Mesodermal cell (in vitro differentiated cells): Measurements from ENCODE around the gene HNF1B.
A peak's percentile ranks its signal among the peaks of the same experiment; 100 is the strongest.

ENCODE experiments used
- H3K27ac ChIP-seq: 2 replicates; pipeline ENCODE4 v1.7.0; 2013; ENCODE audit warnings: mild to moderate bottlenecking, low read depth, low read length, moderate library complexity; ENCODE audit not compliant: severe bottlenecking
- H3K36me3 ChIP-seq: 2 replicates; pipeline ENCODE4 v1.7.1; 2013; ENCODE audit warnings: mild to moderate bottlenecking, low read length, moderate library complexity; ENCODE audit not compliant: control insufficient read depth, insufficient read depth
- H3K4me1 ChIP-seq: one replicate; pipeline ENCODE4 v1.7.1; 2013; ENCODE audit warnings: mild to moderate bottlenecking, low read length; ENCODE audit not compliant: insufficient read depth, control insufficient read depth, poor library complexity, severe bottlenecking
- H3K4me3 ChIP-seq: 2 replicates; pipeline ENCODE4 v1.7.0; 2013; ENCODE audit warnings: low read length, control low read depth, mild to moderate bottlenecking; ENCODE audit not compliant: insufficient read depth, poor library complexity, severe bottlenecking; ENCODE audit errors: extremely low read depth
- H3K9me3 ChIP-seq: 2 replicates; pipeline ENCODE4 v1.7.1; 2013; ENCODE audit warnings: mild to moderate bottlenecking, low read length, moderate library complexity; ENCODE audit not compliant: control insufficient read depth
- WGBS, 2 experiments: methylation state at CpG; one replicate each; pipeline ENCODE4 v1.1.5; 2013; ENCODE audit warnings: missing lambda C conversion rate in 2 of 2; ENCODE audit not compliant: insufficient coverage in 2 of 2; 5-methylcytosine and 5-hydroxymethylcytosine counted together

Gene HNF1B

DNA sequence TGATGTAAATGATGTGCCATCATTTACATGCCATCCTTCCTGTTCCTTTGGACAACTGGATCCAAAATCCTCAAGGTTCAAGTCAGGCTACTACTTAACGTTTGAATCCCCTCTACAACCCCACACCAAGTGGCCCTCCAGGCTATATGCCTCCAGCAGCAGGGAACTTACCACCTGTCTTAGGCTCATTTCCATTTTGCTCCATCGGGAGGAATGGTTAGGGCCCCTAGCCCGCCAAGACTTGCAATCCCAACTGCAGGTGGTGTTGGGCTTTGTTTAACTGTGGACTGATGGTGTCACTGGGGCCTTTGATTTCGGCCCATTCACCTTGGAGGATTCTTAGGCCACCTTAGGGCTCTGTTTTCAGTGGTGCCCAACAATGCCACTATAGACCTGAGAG, 9.7 kb downstream of the HNF1B start:
- WGBS, 2 experiments, result 49 to 50% methylated on average over 2 to 3 of the region's 4 CpGs
- Histone ChIP-seq H3K4me3 (no peak overlapping the region), H3K36me3 (no peaks in the 10 kb centered on the region)

DNA sequence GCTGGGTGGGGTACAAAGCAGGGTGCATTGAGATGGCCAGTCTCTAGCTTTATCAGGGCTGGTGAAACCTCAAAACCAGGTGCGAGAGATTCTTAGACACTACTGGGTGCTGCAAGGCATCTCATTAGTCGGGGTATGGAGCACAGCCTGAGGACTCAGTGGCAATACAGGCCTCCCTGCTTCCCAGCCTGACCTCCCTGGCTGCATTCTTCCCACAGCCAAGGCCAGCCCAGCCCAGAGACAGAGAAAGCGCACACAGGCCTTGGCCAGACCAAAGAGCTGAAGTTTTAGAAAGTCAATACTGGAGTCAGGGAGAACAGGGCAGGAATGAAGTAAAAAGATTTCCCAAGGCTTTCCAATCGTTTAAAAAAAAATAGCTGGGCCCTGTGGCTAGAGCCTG, 12.5 kb downstream of the HNF1B start:
- H3K36me3 ChIP-seq, result no peaks in the 10 kb centered on the region
- H3K27ac ChIP-seq, result no peak overlapping the region
- no peaks in the 10 kb centered on the region for H3K9me3 ChIP-seq
- peaks cover 4% of the 10 kb centered on the region for H3K4me1 ChIP-seq
- H3K4me3 ChIP-seq, result no peak overlapping the region
- 95% methylated on average over 4 of the region's 4 CpGs for WGBS, 2 experiments

More for the DNA sequence above, 9.7 kb downstream of the HNF1B start:
- H3K4me1 ChIP-seq, result peaks cover 9% of the 10 kb centered on the region
- H3K27ac ChIP-seq, result no peak overlapping the region
- H3K9me3 ChIP-seq, result no peaks in the 10 kb centered on the region

GRCh38 chr17:37731056-37731455, 13.8 kb downstream of the HNF1B start:
- Histone ChIP-seq H3K36me3 (no peaks in the 10 kb centered on the region), H3K27ac (no peak overlapping the region), H3K4me3 (no peak overlapping the region), H3K9me3 (no peaks in the 10 kb centered on the region), H3K4me1 (peaks cover 4% of the 10 kb centered on the region)
- 87 to 91% methylated on average over 12 of the region's 12 CpGs for WGBS, 2 experiments

DNA sequence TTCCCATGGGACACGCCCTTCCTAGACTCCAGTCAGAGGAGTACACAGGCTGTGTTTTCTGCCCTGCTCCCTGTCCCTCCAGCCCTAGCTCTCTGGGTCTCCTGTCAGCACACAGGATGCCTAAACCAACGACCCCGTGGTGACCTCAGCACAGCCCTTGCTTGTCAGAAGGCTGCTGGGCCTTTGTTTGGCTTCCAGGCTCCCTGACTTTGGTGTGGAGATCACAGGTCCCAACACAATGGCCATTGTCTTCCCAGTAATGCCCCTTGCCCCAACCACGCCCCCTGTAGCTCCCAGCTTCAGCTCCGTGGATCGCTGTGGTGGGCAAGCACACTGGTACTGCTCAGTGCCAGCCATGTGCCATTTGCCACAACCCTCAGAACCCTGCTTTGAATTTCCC, 15.0 kb downstream of the HNF1B start:
- 49 to 51% methylated on average over 5 of the region's 6 CpGs for WGBS, 2 experiments
- peak overlapping the region; percentile 41 for H3K27ac ChIP-seq
- H3K36me3 ChIP-seq, result no peaks in the 10 kb centered on the region
- H3K9me3 ChIP-seq, result no peaks in the 10 kb centered on the region
- H3K4me3 ChIP-seq, result no peak overlapping the region
- H3K4me1 ChIP-seq, result peaks cover 4% of the 10 kb centered on the region

DNA sequence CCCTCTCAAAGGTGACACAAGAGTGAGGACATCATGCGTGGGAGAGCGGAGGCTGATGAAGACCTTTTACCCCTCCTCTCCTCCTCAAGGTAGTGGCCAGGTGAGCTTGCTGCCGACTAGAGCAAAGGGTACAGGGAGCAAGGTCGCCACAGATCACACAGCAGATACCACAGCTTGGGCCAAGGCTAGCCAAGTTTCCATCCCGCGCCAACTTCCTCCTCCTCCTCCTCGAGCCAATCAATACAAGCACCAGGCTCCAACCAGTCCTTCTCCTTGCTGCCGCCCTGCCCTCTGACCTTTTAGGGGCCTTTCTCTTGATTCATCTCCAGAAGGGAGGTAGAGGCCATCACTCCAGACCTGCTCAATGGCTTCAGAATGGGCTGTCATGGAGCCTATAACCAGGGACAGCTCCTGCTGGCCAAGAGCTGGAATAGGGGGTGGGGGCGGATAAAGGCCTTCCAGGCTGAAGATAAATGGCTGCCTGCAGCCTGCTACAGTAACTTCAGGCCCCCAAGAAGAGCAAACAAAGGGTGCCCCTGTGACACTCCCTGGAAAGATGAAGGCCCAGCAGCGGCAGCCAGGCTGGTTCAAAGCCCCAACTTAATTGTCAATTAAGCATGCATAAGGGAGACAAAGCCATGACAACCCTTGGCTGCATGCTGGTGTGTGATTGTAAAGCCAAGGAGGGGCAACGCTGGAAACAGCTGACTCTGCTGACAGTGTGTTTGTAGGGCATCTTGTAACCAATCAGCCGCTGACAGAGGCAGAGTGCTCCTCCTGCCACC, 17.8 kb downstream of the HNF1B start:
- Histone ChIP-seq H3K36me3 (no peaks in the 10 kb centered on the region), H3K4me1 (peaks cover 4% of the 10 kb centered on the region), H3K4me3 (no peak overlapping the region), H3K27ac (peak overlapping the region; percentile 23), H3K9me3 (no peaks in the 10 kb centered on the region)
- WGBS, 2 experiments, result 73 to 76% methylated on average over 6 to 12 of the region's 12 CpGs

GRCh38 chr17:37726248-37726647, 18.6 kb downstream of the HNF1B start:
- Histone ChIP-seq H3K4me3 (no peak overlapping the region), H3K27ac (no peak overlapping the region), H3K9me3 (no peaks in the 10 kb centered on the region), H3K36me3 (no peaks in the 10 kb centered on the region), H3K4me1 (peaks cover 4% of the 10 kb centered on the region)
- 76 to 90% methylated on average over 2 to 3 of the region's 3 CpGs for WGBS, 2 experiments

DNA sequence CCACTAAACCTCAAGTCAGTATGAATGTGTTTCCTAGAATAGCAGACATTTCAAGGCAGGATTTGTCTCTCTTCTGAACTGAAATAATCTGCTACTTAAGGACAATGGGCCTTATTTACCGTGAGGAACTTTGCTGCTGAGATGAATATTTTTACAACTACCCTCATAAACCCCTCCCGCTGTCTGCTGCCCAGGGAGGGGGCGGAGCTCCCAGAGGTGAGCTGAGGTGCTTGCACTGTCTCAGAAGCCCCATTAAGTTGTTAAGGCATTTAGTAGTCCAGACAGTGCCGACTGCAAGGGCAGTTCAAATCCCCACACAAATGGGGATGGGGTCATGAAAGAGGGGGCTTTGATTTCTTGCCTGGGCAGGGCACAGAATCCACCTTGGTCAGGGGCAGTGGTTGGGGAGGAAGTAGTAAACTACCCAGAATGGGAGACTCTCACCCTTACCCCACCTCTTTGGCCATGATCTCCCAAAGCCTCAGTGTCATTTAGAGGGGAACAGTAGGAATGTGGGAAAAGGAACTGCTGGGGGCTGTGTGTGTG, 19.2 kb downstream of the HNF1B start:
- H3K27ac ChIP-seq, result no peak overlapping the region
- H3K4me1 ChIP-seq, result peaks cover 4% of the 10 kb centered on the region
- no peak overlapping the region for H3K4me3 ChIP-seq
- 57 to 60% methylated on average over 1 of the region's 4 CpGs for WGBS, 2 experiments
- no peaks in the 10 kb centered on the region for H3K36me3 ChIP-seq
- no peaks in the 10 kb centered on the region for H3K9me3 ChIP-seq

- Histone ChIP-seq H3K27ac (no peak overlapping the region), H3K4me3 (no peak overlapping the region), H3K4me1 (peaks cover 4% of the 10 kb centered on the region), H3K9me3 (no peaks in the 10 kb centered on the region), H3K36me3 (no peaks in the 10 kb centered on the region)
- 74 to 82% methylated on average over 5 of the region's 5 CpGs for WGBS, 2 experiments
Observed at GRCh38 chr17:37725021-37725595, 19.8 kb downstream of the HNF1B start.

- no peak overlapping the region for H3K27ac ChIP-seq
- peaks cover 8% of the 10 kb centered on the region for H3K4me1 ChIP-seq
- H3K9me3 ChIP-seq, result no peaks in the 10 kb centered on the region
- H3K4me3 ChIP-seq, result no peak overlapping the region
- WGBS, 2 experiments, result 90% methylated on average over 2 of the region's 4 CpGs; no CpG with 5 or more reads in 1 of the 2 experiments
- H3K36me3 ChIP-seq, result no peaks in the 10 kb centered on the region
Observed at GRCh38 chr17:37720989-37721388, 23.9 kb downstream of the HNF1B start.

DNA sequence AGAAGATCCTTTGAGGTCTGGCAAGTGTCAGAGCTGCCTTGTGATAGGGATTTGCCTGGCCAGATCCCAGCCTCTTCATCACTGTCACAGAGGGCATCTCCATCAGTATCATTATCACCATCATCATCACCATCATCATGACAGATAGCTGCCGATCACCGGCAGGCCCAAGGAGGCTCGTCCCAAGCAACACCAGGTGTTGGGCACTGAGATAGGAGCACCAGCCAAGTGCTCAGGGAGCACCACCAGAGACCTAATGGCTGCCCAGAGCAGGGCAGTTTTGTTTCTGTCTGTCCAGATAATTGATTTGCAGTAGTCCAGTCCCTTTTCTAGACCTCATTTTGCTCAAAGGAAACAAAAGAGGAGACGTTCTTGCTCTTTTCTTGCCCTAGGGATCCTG, 25.0 kb downstream of the HNF1B start:
- Histone ChIP-seq H3K9me3 (no peaks in the 10 kb centered on the region), H3K4me3 (no peak overlapping the region), H3K4me1 (peaks cover 8% of the 10 kb centered on the region), H3K27ac (no peak overlapping the region), H3K36me3 (no peaks in the 10 kb centered on the region)
- 95 to 100% methylated on average over 3 to 4 of the region's 4 CpGs for WGBS, 2 experiments
